UCSD-AML1 (cell line): ENCODE results near the gene PHLDA2.

Experiments
- DNase-seq: peaks from one replicate; lab custom pipeline; 2025; ENCODE audit not compliant: unreplicated experiment; lab: John Stamatoyannopoulos, UW

PHLDA2 gene

DNA sequence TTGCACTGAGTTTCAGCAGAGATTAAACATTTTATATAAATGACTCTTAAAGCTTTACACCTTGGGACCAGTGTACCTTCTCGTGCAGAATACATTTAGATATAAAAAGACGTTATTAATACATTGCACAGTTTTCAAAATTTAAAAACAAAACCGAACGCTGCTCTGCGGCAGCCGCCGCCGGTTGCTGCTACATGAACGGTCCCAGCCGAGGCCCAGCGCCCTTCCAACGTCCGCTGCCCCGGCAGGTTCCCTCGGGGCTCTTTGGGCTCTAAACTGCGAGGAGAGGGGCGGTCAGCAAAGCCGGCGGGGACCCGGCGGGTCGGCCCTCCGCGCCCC, 45.6 kb downstream of the PHLDA2 start:
- no peak for DNase-seq

DNA sequence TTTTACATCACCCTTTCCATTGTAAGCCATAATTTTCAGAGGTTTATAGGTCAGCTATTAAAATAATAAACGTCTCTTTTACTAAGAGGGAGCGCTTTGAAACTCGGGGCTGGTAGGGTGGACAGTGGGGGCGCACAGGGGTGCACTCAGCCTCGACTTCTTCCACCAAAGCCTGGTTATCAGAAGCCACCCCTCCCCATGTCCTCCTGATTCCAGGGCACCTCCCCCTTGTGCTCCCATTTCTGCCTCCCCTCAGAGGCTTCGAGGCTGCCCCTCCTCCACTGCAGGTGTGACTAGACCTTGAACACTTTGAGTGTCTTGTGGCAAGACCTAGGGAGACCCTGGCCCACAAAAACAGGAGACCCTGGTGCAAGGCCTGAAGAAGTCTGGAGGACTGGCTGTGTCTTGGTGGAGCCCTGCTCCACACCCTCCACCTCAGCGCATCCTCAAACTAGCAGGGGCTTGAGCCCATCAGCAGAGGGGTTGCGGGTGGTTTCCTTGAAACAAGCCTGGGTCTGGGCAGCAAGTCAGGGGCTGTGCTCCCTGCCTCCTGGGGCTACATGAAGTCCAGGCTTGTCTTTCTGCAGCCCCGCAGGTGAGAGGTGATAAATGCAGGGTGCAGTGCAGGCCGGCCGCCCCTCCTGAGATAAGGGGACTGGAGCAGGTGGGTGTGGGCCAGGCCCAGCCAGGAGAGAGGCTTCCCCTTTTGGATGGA, 46.7 kb downstream of the PHLDA2 start:
- DNase-seq, result no peak

DNA sequence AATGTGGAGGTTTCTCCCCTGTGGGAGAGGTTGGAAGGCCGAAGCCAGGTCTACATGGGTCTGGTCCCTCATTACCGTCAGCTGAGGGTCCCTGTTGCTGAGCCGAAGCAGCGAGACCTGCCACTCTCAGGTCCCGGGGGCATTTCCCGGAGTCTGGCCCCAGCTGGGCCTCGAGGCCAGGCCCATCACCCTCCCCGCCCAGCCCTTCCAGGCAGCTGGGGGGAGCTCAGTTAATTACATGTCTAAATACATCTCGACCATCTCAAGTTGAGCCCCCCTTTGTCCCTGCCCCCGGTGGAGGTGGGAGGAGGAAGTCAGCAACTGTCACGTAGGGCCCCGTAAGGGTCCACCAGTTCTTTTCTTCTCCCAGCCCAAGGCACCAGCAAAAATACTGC, 47.2 kb downstream of the PHLDA2 start:
- no peak for DNase-seq

DNA sequence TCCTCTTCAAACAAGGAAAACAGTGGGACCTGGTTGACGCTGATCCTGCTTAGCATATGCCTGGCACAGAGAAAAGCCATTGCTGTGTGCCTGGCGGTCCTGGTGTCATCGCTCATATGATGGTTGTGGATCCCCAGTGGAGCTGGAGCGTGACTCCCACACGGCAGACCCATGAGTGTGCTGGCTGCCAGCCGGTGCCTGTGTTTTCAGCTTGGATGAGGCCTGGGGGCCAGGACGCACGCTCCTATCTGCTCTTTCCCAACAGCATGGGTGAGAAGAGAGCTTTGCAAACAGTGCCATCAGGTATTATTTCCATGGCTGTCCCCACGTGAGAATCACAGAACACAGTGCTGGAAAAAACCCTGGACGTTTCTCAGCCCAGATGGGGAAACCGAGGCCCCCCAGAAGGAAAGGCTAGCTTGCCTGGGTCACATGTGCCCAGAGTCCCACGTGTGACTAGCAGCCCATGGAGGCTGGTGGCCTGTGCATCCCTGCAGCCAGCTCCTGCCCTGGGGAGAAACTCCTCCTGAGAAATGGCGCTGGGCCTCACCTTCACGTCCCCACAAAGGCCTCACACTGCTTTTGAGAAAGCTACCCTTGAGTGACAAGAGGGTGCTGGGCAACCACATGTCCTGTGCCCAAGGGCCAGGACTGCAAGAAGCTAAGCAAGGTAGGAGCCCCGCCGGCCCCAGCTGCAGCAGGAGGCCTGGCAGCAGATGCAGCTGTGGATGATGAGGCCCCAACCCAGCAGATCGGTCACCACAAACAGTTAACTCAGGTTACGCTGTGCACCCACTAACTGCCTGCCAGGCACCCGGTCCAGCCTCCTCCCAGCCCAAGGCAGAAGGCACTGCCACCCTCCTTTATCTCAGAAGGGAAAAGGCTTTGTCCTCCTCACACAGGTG, 47.9 kb downstream of the PHLDA2 start:
- DNase-seq, result no peak

DNA sequence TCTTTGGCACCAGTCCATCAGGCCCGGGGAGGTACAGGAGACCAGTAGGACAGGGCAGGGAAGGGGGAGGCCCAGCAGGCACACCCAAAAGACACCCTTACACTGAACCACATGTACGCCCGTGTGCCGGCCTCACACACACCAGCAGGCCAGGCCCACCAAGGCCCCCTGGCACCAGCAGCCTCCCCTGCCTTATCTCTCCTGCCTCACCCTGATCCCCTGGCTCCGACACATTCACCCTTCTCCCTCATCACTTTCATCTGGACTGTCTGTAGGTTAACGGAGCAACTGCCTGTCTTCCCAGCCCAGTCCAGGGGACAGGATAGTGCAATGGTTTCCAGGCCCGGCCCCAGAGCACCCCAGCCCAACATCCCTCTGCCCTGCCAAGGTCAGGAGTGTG, 48.6 kb downstream of the PHLDA2 start:
- DNase-seq, result no peak

DNA sequence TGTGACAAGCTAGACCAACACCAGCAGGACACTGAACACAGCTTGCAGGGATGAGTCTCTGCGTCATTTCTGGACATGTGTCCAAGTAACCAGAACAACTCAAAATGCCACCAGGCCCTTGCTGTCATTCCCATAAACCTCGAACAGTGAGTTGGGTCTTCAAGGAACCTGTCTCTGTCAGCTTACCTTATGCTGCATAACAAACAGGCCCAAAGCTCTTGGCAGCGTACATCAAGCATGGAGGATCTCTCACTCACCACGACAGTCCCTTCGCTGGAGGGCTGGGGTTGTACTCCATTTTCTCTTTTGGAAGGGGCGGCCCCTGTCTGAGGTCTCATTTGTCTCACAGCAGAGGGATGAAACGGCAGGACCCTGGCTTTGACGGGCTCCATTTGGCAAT, 50.4 kb downstream of the PHLDA2 start:
- DNase-seq, result no peak
